Osteocyte (in vitro differentiated cells): ENCODE measurements around the gene GET4. TPM values are rescaled to one million over a fixed set of nuclear protein-coding genes. Genes with fewer than 3 reads are reported as not detected.
"Not testable (repeated sequence)": the region's sequence is repeated elsewhere in the genome, so short reads cannot be mapped to it uniquely, and the experiment has no call there.

Experiments
- DNase-seq: peaks from one replicate; pipeline ENCODE4 v3.0.0; 2021; ENCODE audit warnings: mixed read lengths; ENCODE audit not compliant: unreplicated experiment; ENCODE audit errors: extremely low spot score
- H3K27ac Mint-ChIP-seq: one replicate; pipeline ENCODE4 v1.8.0; 2021; ENCODE audit warnings: mild to moderate bottlenecking, mixed read lengths; ENCODE audit not compliant: unreplicated experiment
- H3K27me3 Mint-ChIP-seq: one replicate; pipeline ENCODE4 v1.8.0; 2021; ENCODE audit warnings: mixed read lengths; ENCODE audit not compliant: unreplicated experiment
- H3K36me3 Mint-ChIP-seq: one replicate; pipeline ENCODE4 v1.8.0; 2021; ENCODE audit warnings: mixed read lengths; ENCODE audit not compliant: unreplicated experiment
- H3K4me1 Mint-ChIP-seq: one replicate; pipeline ENCODE4 v1.8.0; 2021; ENCODE audit warnings: mixed read lengths; ENCODE audit not compliant: unreplicated experiment
- H3K4me3 Mint-ChIP-seq: one replicate; pipeline ENCODE4 v1.8.0; 2021; ENCODE audit warnings: mild to moderate bottlenecking, moderate library complexity, mixed read lengths; ENCODE audit not compliant: unreplicated experiment
- H3K9me3 Mint-ChIP-seq: one replicate; pipeline ENCODE4 v1.8.0; 2021; ENCODE audit warnings: mixed read lengths; ENCODE audit not compliant: unreplicated experiment
- CTCF ChIP-seq: fragments of 200-600 bp; sonication (generic); IDR thresholded peaks from 2 replicates; pipeline ENCODE4 v1.5.0; 2021; ENCODE audit warnings: antibody characterized with exemption, mild to moderate bottlenecking, moderate library complexity
- total RNA-seq: library from RNA; stranded (reverse); gene quantifications from 2 replicates; pipeline ENCODE4 v1.2.1, GENCODE V29; 2021

GET4 gene
- total RNA-seq, 1 donor from 2014 or later: 33.7 TPM

- H3K4me1 Mint-ChIP-seq, H3K27ac Mint-ChIP-seq, H3K36me3 Mint-ChIP-seq, H3K4me3 Mint-ChIP-seq, H3K27me3 Mint-ChIP-seq, H3K9me3 Mint-ChIP-seq, DNase-seq: not testable (repeated sequence)
- peak; percentile 56 for TF ChIP-seq CTCF
These were observed 32.4 kb downstream of the GET4 start for GRCh38 chr7:908591-909357.

GRCh38 chr7:909358-910329, 33.3 kb downstream of the GET4 start:
- no peak overlapping the region for H3K27ac Mint-ChIP-seq
- H3K36me3 Mint-ChIP-seq: no peaks in the 10 kb centered on the region
- DNase-seq: no peak
- H3K27me3 Mint-ChIP-seq: peaks cover 5% of the 10 kb centered on the region
- TF ChIP-seq CTCF: no peak
- H3K4me1 Mint-ChIP-seq: peaks cover 3% of the 10 kb centered on the region
- no peak overlapping the region for H3K4me3 Mint-ChIP-seq
- no peaks in the 10 kb centered on the region for H3K9me3 Mint-ChIP-seq

GRCh38 chr7:910441-910861, 34.1 kb downstream of the GET4 start:
- no peak for TF ChIP-seq CTCF
- no peaks in the 10 kb centered on the region for H3K9me3 Mint-ChIP-seq
- H3K27ac Mint-ChIP-seq: no peak overlapping the region
- H3K36me3 Mint-ChIP-seq: no peaks in the 10 kb centered on the region
- H3K4me3 Mint-ChIP-seq: no peak overlapping the region
- DNase-seq: no peak
- H3K4me1 Mint-ChIP-seq: peaks cover 3% of the 10 kb centered on the region
- H3K27me3 Mint-ChIP-seq: no peaks in the 10 kb centered on the region

GRCh38 chr7:910931-911431, 34.6 kb downstream of the GET4 start:
- Mint-ChIP-seq H3K27me3 (no peaks in the 10 kb centered on the region), H3K9me3 (no peaks in the 10 kb centered on the region), H3K4me1 (peaks cover 8% of the 10 kb centered on the region), H3K4me3 (no peak overlapping the region), H3K27ac (no peak overlapping the region), H3K36me3 (no peaks in the 10 kb centered on the region)
- DNase-seq: no peak
- TF ChIP-seq CTCF: no peak
